ENCODE measurements around the gene CBFA2T2. TPM values are rescaled to one million over a fixed set of nuclear protein-coding genes. Genes with fewer than 3 reads are reported as not detected.
"Not testable (repeated sequence)": the region's sequence is repeated elsewhere in the genome, so short reads cannot be mapped to it uniquely, and the experiment has no call there.

The CBFA2T2 gene
- total RNA-seq, 1 experiment from 2014 or later = 16.3 TPM

GRCh38 chr20:33493076-33493766 is 3.3 kb downstream of the CBFA2T2 start:
- CTCF ChIA-PET = no interaction called here

DNA sequence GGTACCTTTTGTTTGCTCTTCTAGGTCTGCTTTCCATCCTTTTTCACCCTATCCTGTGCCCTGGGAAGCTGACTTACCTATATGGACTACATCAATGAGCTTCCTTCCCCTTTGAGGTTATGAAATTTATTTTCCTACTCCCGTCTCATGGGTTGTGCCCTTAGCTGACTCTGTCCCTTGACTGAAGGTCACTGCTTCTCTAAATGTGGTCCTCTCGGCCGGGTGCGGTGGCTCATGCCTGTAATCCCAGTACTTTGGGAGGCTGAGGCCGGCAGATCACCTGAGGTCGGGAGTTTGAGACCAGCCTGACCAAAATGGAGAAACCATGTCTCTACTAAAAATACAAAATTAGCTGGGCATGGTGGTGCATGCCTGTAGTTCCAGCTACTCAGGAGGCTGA is 6.9 kb downstream of the CBFA2T2 start:
- in situ Hi-C loops (cut with HindIII; ENCODE audit: low pct_unique_long_range_greater_than_20kb, low sequenced_read_pairs); ATAC-seq; CTCF ChIA-PET; intact Hi-C loops (cut with micrococcal nuclease; ENCODE audit: unreplicated experiment); H3K27ac ChIP-seq (ENCODE audit: low read length); H3K4me3 ChIP-seq (ENCODE audit: low read depth in 2 of 2, low read length in 2 of 2); H3K36me3 ChIP-seq (ENCODE audit: control insufficient read depth, insufficient read depth, low read length); BruUV-seq (replicated peaks); H3K4me1 ChIP-seq (ENCODE audit: control insufficient read depth, insufficient read depth, low read length); H3K27me3 ChIP-seq (ENCODE audit: control insufficient read depth, insufficient read depth, low read length); POLR2A ChIA-PET; DNase-seq (ENCODE audit: low read depth, low spot score); H3K9me3 ChIP-seq (ENCODE audit: control insufficient read depth, insufficient read depth, low read depth, low read length): not testable (repeated sequence)

More at GRCh38 chr20:33493076-33493766, 3.3 kb downstream of the CBFA2T2 start:
- ATAC-seq (no peak), DNase-seq (ENCODE audit: low read depth, low spot score) (no peak)
- in situ Hi-C loops (cut with HindIII; ENCODE audit: low pct_unique_long_range_greater_than_20kb, low sequenced_read_pairs) (no loop called here), intact Hi-C loops (cut with micrococcal nuclease; ENCODE audit: unreplicated experiment) (no loop called here)
- H3K4me1 ChIP-seq (ENCODE audit: control insufficient read depth, insufficient read depth, low read length) = peaks cover 4% of the 10 kb centered on the region; the same call in 1 of the 2 replicates
- no peaks in the 10 kb centered on the region for H3K36me3 ChIP-seq (ENCODE audit: control insufficient read depth, insufficient read depth, low read length)
- BruUV-seq (replicated peaks) = no TSS peak
- POLR2A ChIA-PET = no interaction called here
- TF ChIP-seq, protein P1, sequence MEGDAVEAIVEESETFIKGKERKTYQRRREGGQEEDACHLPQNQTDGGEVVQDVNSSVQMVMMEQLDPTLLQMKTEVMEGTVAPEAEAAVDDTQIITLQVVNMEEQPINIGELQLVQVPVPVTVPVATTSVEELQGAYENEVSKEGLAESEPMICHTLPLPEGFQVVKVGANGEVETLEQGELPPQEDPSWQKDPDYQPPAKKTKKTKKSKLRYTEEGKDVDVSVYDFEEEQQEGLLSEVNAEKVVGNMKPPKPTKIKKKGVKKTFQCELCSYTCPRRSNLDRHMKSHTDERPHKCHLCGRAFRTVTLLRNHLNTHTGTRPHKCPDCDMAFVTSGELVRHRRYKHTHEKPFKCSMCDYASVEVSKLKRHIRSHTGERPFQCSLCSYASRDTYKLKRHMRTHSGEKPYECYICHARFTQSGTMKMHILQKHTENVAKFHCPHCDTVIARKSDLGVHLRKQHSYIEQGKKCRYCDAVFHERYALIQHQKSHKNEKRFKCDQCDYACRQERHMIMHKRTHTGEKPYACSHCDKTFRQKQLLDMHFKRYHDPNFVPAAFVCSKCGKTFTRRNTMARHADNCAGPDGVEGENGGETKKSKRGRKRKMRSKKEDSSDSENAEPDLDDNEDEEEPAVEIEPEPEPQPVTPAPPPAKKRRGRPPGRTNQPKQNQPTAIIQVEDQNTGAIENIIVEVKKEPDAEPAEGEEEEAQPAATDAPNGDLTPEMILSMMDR (IDR thresholded peaks at IDR 0.05) = no peak
- TF ChIP-seq, protein P2, sequence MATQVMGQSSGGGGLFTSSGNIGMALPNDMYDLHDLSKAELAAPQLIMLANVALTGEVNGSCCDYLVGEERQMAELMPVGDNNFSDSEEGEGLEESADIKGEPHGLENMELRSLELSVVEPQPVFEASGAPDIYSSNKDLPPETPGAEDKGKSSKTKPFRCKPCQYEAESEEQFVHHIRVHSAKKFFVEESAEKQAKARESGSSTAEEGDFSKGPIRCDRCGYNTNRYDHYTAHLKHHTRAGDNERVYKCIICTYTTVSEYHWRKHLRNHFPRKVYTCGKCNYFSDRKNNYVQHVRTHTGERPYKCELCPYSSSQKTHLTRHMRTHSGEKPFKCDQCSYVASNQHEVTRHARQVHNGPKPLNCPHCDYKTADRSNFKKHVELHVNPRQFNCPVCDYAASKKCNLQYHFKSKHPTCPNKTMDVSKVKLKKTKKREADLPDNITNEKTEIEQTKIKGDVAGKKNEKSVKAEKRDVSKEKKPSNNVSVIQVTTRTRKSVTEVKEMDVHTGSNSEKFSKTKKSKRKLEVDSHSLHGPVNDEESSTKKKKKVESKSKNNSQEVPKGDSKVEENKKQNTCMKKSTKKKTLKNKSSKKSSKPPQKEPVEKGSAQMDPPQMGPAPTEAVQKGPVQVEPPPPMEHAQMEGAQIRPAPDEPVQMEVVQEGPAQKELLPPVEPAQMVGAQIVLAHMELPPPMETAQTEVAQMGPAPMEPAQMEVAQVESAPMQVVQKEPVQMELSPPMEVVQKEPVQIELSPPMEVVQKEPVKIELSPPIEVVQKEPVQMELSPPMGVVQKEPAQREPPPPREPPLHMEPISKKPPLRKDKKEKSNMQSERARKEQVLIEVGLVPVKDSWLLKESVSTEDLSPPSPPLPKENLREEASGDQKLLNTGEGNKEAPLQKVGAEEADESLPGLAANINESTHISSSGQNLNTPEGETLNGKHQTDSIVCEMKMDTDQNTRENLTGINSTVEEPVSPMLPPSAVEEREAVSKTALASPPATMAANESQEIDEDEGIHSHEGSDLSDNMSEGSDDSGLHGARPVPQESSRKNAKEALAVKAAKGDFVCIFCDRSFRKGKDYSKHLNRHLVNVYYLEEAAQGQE (IDR thresholded peaks at IDR 0.05; ENCODE audit: insufficient read depth in 1 of 2, low read depth in 2 of 2, low read length in 1 of 2) = no peak
- TF ChIP-seq TCF7L2 (IDR thresholded peaks at IDR 0.05; ENCODE audit: low read depth, low read length) (no peak), POLR2AphosphoS5 (IDR thresholded peaks at IDR 0.05; ENCODE audit: low read depth, low read length) (no peak), SIN3A (IDR thresholded peaks at IDR 0.05; ENCODE audit: borderline replicate concordance, insufficient read depth, low read depth, low read length) (no peak)
- no peaks in the 10 kb centered on the region for H3K9me3 ChIP-seq (ENCODE audit: control insufficient read depth, insufficient read depth, low read depth, low read length)
- H3K27ac ChIP-seq (ENCODE audit: low read length) = no peak overlapping the region
- no peaks in the 10 kb centered on the region for H3K27me3 ChIP-seq (ENCODE audit: control insufficient read depth, insufficient read depth, low read length)
- H3K4me3 ChIP-seq (ENCODE audit: low read depth in 2 of 2, low read length in 2 of 2) = no peak overlapping the region

- Histone ChIP-seq H3K4me1 (ENCODE audit: control insufficient read depth, insufficient read depth, low read length) (no peaks in the 10 kb centered on the region), H3K27ac (ENCODE audit: low read length) (no peak overlapping the region), H3K4me3 (ENCODE audit: low read depth in 2 of 2, low read length in 2 of 2) (no peak overlapping the region), H3K27me3 (ENCODE audit: control insufficient read depth, insufficient read depth, low read length) (no peaks in the 10 kb centered on the region), H3K9me3 (ENCODE audit: control insufficient read depth, insufficient read depth, low read depth, low read length) (no peaks in the 10 kb centered on the region), H3K36me3 (ENCODE audit: control insufficient read depth, insufficient read depth, low read length) (no peaks in the 10 kb centered on the region)
- CTCF ChIA-PET = no interaction called here
- DNase-seq (ENCODE audit: low read depth, low spot score) (no peak), ATAC-seq (no peak)
- in situ Hi-C loops (cut with HindIII; ENCODE audit: low pct_unique_long_range_greater_than_20kb, low sequenced_read_pairs) (no loop called here), intact Hi-C loops (cut with micrococcal nuclease; ENCODE audit: unreplicated experiment) (no loop called here)
- POLR2A ChIA-PET = no interaction called here
- no TSS peak for BruUV-seq (replicated peaks)
- TF ChIP-seq, protein P1 (IDR thresholded peaks at IDR 0.05) = no peak
- TF ChIP-seq SIN3A (IDR thresholded peaks at IDR 0.05; ENCODE audit: borderline replicate concordance, insufficient read depth, low read depth, low read length) (no peak), POLR2AphosphoS5 (IDR thresholded peaks at IDR 0.05; ENCODE audit: low read depth, low read length) (no peak), TCF7L2 (IDR thresholded peaks at IDR 0.05; ENCODE audit: low read depth, low read length) (no peak)
- TF ChIP-seq, protein P2 (IDR thresholded peaks at IDR 0.05; ENCODE audit: insufficient read depth in 1 of 2, low read depth in 2 of 2, low read length in 1 of 2) = no peak
Measured at GRCh38 chr20:33499355-33499754, 9.5 kb downstream of the CBFA2T2 start.

Measured in Panc1 (cell line).